HG03469 (cell line): ENCODE results near the gene HEXIM1.
"Not testable (repeated sequence)": the region's sequence is repeated elsewhere in the genome, so short reads cannot be mapped to it uniquely, and the experiment has no call there.

Experiments used
- ATAC-seq: cut with Tn5 transposase; IDR thresholded peaks from one replicate; pipeline ENCODE4 v1.9.1; 2021; ENCODE audit warnings: mild to moderate bottlenecking, moderate library complexity, moderate number of reproducible peaks; ENCODE audit not compliant: unreplicated experiment

The HEXIM1 gene

DNA sequence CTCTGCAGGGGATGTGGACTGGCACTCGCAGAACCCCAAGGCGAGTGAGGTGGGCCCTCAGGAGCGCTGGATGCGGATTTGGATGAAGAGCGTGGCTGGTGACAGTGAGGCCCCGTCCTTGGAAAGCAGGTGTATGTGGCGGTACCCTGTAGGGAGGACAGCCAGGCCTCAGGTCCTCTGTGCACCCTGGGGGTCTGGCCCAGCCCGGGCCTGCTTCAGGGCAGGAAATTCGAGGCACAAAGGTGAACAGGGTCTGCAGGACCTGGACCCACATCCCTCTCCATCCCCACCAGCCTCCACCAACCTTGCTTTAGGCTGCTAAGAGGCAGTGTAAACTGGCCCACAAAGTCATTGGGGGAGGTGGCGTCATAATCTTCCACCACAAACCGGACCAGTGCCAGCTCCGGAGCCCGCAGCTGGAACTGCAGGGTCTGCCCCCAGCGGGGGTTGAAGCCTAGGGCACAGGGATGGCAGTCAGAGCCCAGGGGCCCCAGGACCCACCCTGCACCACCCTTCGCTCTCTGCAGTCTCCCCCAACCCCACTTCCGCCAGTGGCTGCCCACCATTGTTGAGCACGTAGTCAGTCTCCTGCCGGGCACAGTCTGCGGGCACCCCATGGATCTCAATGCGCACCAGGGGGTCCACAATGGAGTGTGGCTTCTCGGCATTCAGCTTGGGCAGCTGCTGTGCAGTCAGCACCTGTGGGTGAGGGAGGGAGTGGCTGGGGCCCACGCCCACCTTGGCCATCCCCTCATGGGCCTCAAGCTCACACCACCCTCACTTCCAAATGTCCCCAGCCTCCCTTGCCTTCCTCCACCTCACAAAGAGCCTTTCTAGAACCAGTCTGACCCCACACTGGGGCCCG lies 35.5 kb upstream of the HEXIM1 start:
- ATAC-seq, result no peak

DNA sequence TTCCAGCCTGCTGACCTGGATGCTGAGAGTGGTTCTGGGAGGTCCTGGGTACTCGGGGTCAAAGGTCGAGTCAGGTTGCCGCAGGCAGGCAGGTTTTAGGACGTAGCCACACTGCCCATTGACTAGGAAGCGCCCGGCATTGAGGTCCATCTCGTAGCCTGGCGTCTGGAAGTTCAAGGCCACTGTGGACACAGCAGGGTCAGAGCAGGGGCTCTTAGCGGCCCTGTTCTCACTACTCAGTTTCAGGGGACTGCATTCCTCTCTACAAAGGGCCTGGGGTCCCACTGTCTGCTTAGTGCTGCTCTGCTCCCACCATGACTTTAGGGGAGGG lies 34.9 kb upstream of the HEXIM1 start:
- no peak for ATAC-seq

DNA sequence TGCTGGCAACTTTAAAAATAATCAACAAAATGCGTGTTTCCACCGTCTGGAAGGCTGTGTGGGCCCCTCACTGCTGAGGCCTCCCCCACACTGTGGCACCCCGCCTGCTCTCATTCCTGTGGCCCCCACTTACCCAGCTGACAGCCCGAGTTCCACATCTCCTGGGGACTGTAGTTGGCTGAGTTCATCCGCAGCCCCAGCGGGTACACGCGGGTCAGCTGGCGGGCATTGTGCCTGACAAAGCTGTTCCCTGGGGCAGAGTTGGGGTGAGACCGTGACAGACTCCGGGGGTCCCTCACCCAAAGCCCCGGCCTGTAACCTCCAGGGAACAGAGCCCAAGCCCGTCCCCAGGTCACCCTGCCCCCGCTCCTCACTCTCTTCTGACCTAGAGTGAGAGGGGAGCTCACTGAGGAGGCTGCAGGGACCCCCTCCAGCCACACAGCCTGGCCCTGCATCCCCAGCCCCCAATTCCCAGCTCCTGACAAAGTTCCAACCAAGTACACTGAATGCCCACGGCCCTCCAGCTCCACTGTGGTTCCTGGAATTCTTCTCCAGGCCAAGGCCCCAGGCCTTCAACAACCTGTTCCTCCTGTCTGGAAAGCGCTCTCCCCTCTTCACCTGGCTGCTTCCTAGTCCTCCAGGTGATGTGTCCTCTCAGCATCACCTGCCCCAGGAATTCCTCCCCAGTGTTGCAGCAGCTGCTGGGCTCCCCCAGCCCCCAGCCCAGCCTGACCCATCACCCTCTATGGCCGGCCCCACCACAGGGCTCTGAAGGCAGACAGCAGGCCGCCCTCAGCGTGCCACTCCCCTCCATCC lies 34.0 kb upstream of the HEXIM1 start:
- no peak for ATAC-seq

DNA sequence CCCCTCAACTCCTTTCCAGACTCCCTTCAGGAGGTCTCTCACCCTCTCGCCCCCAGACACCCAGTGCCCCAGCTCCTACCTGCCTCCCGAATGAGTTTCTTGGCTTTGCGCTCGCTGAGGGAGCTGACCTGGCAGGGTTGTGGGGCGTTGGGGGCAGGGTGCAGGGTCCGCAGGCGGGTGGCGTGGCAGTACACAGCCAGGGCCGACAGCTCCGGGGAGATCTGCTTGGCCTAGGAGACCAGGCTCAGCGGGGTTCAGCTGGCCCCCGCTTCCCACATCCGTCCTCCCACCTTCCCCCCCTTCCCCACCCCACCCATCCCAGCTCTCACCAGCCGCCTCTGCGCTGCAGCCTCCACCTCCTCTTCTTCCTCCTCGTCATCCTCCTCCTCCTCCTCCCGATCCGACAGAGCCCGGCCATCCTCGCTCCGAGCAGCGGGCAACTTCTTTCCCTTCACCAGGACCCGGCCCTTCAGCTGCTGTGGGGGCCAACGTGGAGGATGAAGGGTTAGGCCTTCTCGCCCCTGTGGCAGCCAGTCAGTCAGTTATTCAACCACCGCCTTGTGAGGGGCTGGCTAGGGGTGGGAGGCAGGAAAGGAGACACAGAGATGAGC lies 33.2 kb upstream of the HEXIM1 start:
- no peak for ATAC-seq

DNA sequence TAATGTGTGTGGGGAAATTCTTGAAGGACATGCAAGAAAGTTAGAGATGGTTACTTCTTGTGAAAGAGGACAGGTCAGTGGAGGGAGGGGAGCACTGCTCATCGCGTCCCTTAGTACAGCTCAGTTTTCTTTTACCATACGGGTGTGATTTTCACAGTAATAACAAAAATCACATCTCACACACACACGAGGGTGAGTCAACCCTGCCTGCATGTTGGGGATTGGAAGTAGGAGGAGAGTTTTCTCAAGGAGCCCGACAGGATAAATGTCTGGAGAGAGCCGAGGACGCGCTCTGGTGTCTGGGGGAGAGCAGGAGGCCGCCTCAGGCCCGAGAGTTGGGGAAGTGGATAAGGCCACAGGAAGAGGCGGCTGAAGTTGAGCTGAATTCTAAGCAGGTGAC lies 32.4 kb upstream of the HEXIM1 start:
- no peak for ATAC-seq

DNA sequence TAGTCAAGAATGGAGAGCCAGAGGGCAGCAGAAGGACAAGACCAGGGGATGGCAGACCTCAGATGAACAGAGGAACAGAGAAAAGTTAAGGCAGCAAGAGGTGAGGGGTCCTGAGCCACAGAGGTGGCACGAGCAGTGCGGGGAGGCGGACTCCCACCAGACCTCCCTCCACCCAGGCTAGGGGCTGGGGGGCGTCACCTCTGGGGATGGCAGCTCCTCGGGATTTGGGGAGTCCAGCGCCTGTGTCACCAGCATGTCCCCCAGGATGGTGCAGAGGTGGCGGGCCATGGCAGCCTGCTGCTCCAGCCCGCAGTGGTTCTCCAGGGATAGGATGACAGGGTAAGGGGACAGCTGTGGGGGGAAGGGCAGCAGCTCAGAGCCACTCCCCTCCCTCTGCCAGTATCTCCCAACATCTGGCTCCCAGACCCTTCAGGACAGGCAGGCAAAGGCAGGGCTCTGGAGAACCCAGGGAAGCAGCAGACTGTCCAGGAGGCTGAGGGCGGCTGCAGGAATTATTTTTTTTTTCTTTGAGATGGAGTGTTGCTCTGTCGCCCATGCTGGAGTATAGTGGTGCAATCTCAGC lies 31.8 kb upstream of the HEXIM1 start:
- no peak for ATAC-seq

DNA sequence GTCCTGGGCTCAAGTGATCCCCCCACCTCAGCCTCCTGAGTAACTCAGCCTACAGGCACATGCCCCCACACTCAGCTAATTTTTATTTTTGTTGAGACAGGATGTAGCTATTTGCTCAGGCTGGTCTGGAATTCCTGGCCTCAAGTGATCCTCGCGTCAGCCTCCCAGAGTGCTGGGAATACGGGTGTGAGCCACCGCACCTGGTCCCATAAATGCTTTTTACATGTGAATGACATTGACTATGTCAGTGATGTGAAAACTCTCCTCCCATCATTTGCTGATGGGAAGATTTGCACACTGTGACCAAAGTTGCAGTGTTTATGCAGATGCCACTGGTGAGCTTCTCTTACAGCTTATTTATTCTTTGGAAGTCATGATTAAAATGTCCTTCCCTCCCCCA lies 30.9 kb upstream of the HEXIM1 start:
- no peak for ATAC-seq

DNA sequence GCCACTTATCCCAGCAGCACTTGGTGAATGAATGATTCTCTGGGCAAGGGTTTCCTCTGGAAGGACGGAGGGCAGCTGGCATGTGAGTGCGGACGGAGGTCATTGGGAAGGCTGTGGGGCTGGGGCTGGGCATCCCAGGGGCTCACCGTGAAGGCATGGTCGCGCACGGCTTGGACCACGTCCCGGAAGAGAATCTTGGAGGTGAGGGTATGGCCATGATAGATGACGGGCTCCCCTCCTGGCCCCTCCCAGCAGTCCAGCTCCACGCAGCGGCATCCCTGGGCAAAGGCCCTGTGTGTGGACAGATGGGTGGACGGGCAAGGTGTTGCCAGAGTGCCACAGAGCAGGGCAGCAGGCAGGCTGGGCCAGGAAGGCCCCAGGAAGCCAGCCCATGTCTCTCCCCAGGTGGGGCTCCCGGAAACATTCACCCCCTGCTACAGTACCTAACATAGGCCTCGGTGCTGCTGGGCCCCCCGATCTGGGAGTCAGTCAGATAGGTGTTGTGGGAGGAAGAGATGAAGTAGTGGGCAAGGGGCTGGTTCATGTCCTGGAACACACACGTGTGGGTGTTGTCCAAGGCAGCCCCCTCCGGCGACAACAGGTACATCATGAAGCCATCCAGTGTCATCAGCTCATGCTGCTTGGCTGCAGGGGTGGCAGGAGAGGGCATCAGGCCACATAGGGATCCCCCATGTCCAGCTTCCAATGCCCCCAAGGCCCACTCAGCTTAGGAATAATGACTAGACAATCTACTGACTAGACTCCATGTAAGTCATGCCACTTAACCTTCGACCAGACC lies 30.2 kb upstream of the HEXIM1 start:
- no peak for ATAC-seq

DNA sequence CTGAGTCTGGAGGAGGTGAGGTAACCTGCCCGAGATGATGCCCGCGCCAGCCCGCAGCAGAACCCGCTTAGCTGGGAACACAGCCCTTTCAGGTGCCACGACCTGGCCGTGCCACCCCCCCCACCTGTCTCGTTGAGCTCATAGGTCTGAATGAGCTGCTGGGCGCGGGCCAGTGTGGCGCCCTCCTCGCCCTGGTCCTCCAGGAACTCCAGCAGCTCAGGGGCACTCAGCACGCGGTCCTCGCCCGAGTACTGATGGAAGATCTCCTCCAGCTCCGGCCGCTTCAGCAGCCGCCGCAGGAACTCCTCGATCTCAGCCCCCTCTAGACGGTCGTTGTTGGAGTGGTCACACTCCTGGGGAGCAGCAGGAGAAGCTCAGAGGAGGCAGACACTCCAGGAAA lies 29.6 kb upstream of the HEXIM1 start:
- no peak for ATAC-seq

DNA sequence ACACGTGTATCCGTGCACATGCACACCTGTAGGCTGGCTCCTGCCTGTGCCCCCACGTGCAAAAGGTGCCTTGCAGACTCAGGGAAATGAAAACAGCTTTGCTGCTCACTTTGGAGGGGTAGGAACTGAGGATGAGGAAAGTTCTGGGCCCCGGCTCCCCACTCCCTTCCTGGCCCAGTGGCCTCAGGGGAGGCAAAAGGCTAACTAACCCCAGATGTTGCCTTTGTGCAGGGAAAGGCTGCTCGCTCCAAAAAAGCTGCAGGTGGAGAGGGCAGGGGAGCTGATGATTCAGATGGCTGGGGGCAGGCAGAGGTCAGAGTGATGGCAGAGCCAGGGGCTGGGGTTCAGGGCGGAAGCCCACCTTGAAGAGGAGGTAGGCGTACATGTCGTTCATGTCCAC lies 28.3 kb upstream of the HEXIM1 start:
- ATAC-seq, result no peak

DNA sequence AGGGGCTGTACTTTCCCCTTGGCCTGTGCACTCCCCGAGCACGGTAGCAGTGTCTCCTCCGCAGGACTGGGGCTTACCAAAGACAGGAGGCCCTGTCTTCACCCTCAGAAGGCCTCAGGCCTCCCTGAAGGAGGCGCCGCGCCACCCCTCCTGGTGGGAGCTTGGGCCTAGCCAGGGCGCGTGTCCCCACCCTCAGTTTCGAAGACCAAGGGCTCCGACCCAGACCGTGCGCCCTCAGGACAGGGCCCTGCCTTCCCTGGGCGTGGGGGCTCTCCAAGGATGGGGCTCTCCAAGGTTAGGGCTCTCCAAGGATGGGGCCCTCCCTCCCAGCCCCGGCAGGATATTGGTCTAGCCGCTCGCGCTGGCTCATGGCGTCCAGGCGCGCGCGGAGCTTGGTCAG lies 27.7 kb upstream of the HEXIM1 start:
- ATAC-seq, result no peak

DNA sequence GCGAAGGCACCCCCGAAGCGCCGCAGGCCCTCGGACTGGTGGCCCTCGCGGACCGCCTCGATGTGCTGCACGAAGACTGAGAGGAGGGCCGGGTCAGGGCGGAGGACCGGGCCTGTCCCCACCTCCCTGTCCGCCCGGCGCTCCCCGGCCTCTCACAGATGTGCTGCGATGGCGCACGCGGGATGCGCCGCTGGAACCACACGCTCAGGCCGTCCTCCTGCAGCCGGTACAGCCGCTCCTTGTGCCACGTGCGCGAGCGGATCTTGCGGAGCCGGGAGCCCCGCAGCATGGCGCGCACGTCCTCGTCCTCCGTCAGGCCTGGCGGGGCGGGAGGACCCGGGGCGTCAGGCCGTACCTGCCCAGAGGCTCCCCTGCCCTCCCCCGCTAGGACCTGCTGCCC lies 27.2 kb upstream of the HEXIM1 start:
- ATAC-seq, result no peak

DNA sequence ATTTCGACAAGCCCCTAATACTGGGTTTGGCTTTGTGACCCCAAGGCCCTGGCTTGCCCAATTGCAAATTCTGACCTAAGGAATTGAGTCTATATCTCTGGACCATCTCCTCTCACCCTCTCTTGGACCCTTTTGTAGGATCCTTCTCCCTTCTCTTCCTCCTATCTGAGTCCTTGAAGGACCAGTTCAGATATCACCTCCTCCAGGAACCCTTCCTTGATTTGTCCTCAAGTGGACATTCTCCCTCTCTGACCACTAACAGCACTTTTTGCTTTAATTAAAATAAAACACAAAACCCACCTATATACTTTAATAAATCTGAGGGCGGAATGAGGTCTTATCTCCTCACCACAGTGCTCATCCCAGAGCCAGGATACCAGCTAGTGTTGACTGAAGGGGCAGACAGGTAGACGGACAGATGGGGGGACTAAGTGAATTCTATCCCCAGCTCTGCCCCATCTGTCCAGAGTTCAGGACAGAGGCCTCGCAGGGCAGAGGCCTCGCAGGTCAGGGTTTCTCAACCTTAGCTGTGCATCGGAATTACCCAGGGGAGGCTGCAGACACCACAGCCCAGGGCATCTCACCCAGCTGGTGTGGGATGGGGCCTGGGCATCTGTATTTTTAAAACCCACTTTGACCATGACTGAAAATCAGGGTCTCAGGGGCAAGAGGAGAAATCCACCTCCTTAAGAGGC lies 25.1 kb upstream of the HEXIM1 start:
- no peak for ATAC-seq

DNA sequence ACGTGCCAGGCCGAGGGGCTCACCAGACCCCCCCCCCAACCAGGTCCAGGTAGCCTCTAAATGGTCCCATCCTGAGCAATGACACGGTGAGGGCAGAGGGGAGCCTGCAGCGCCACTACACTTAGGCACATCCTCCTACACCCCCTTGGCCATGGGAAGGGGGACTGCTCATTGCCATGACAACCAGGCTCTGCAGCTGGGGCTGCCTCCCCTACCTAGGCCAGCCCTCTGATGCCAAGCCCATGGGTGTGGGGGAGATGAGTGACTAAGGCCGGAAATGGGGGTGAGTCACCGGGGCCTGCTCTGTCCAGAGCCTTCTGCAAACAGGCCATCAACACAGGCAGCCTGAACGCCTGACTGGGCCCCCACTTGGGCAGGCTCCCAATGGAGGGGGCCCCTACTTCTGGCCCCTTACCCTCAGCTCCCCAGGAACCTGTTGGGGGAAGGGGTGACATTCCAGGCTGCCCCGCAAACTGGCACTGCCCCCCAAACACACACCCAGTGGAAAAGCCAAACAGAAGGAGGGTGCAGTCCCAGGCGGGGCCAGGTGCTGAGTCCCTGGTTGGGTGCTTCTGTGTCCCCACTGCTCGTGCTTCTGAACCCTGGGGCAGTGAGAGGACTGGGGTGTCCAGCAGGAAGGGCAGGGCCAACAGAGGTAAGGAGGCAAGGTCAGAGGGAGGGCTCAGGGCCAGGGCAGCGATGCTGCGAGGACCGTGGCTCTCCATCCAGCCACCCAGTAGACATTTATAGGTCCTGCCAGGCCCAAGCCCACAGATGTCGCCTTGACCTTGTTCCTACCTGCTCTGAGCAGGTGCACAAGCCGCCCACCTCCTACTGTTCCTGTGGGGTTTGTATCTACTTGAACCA lies 24.1 kb upstream of the HEXIM1 start:
- ATAC-seq, result no peak

DNA sequence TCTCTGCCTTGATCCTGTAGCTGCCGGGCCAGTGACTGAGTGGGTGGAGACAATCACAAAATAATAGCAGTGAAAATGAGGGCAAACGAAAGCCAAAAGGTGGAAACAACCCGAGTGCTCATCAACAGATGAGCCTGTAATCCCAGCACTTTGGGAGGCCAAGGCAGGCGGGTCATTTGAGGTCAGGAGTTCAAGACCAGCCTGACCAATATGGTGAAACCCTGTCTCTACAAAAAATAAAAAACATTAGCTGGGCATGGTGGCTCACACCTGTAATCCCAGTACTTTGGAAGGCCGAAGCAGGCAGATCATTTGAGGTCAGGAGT lies 23.5 kb upstream of the HEXIM1 start:
- ATAC-seq, result not testable (repeated sequence)

DNA sequence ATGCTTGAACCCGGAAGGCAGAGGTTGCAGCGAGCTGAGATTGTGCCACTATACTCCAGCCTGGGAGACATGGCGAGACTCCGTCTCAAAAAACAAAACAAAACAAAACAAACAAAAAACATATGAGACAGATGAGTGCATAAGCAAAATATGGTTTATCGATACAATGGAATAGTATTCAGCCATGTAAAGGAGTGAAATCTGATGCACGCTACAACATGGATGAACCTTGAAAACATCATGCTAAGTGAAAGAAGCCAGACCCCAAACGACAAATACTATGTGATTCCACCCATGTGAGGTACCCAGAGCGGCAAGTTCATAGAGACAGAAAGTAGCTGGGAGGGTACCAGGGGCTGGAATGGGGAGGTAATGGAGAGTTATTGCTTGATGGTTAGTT lies 22.8 kb upstream of the HEXIM1 start:
- no peak for ATAC-seq

DNA sequence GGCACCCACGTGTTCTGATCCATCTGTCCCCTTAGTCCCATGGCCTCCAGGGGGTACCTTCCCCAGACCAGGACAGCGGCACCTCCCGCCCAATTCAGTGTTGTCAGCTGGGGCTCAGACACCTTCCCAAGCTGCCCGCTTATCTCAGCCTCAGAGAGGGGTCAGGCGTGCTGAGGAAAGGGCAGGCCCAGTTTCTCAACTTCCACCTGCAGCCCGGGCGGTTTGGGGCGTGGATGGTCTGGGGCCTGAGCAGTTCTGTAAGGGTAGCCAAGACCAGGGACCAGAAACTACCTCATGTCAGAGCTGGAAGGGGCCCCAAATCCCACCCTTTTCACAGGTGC lies 21.1 kb upstream of the HEXIM1 start:
- no peak for ATAC-seq

DNA sequence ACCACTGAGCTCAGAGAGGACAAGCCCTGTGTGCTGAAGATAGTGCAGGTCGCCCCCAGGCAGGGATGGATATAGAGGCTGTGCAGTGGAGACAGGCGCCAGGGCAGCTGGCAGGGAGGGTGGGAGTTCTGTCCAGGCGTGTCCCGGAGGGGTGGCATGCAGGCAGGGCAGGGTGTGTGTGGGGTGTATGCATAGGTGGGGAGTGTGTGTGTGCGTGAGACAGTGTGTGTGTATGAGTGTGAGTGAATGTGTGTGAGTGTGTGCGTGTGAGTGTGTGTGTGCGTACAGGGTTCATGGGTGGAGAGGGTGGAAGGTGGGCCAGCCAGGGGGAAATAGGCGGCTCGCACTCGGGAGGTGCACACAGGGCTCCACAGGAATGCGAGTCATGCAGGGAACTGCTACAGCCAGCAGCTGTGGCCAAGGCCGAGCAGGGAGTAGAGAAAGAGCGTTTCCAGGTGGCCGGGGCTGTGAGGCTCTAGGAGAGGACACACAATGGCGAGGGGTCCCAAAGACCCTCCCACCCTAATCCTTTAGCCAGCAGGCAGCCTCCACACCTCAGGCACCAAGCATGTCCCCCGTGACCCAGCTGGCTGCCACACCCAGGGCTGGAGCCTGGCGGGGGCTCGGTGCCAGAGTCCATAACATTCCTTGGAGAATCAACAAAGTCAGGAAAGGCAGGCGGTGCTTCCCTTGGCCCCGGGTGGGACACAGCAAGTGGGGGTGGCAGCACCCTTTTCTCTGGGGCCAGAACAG lies 20.6 kb upstream of the HEXIM1 start:
- no peak for ATAC-seq

DNA sequence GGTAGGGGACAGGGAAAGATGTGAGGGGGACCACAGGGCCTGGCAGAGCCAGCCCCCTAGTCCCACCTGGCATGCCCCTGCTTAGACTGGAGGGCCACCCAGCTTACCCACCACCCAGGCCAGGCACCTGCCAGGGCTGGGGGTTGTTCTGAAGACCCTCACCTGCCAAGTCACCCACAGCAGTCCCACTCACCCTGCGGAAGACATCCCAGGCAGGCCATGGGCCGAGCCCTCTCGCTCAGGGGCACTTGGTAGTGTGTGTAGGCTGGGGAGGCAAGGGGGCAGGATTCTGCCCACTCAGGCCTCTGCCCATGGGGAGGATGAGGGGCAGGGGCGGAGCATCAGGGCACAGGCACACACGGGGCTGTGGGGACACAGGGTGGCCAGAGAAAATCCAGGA lies 19.9 kb upstream of the HEXIM1 start:
- no peak for ATAC-seq
